Ovary (tissue), 9 donors: ENCODE measurements around the gene TPST2. TPM values are rescaled to one million over a fixed set of nuclear protein-coding genes. Genes with fewer than 3 reads are reported as not detected.

Experiments used
- DNase-seq, 5 donors: peaks; one replicate each; pipeline ENCODE4 v3.0.0-alpha.2; 2019 to 2020
- H3K27ac ChIP-seq, 2 donors: fragments of 200-600 bp; one replicate each; pipeline versions ENCODE4 v1.5.1 to v1.8.0; 2019 to 2022
- H3K27me3 ChIP-seq: fragments of 200-600 bp; one replicate; pipeline ENCODE4 v1.8.0; 2022
- H3K36me3 ChIP-seq: fragments of 200-600 bp; sonication (generic); one replicate; pipeline ENCODE4 v1.5.1; 2019
- H3K4me1 ChIP-seq: one replicate; pipeline ENCODE4 v1.8.1; 2013; ENCODE audit warnings: mild to moderate bottlenecking, moderate library complexity; ENCODE audit not compliant: insufficient read depth
- H3K4me3 ChIP-seq: fragments of 200-600 bp; sonication (generic); one replicate; pipeline ENCODE4 v1.5.1; 2017
- H3K9me3 ChIP-seq, 2 donors: fragments of 200-600 bp in 1 of 2; sonication (generic) in 1 of 2; one replicate each; pipeline versions ENCODE4 v1.5.1 to v1.8.1; 2013 to 2019; ENCODE audit warnings: mild to moderate bottlenecking in 1 of 2, moderate library complexity in 1 of 2
- CTCF ChIP-seq, 3 donors: fragments of 450-650 bp in 2 of 3; fragments of 200-600 bp in 1 of 3; IDR thresholded peaks; one replicate each; pipeline versions ENCODE4 v1.5.1 to v1.8.0; 2016 to 2022; ENCODE audit warnings: antibody characterized with exemption in 3 of 3, mild to moderate bottlenecking in 1 of 3
- EP300 ChIP-seq: sonication (generic); formaldehyde crosslinking; IDR thresholded peaks from one replicate; pipeline ENCODE4 v1.6.1; 2017; ENCODE audit warnings: antibody characterized with exemption
- POLR2A ChIP-seq: fragments of 450-650 bp; IDR thresholded peaks from one replicate; pipeline ENCODE4 v1.6.1; 2017; ENCODE audit warnings: antibody characterized with exemption, mild to moderate bottlenecking, moderate library complexity
- WGBS, 3 donors: extraction: QIAGEN DNeasy Blood & Tissue Kit in 1 of 3; methylation state at CpG; one replicate each; pipeline versions ENCODE4 v1.1.5 to v1.1.7; 2013 to 2017; 5-methylcytosine and 5-hydroxymethylcytosine counted together
- intact Hi-C, 4 donors: fragments of 100-400 bp; cut with DNase I; formaldehyde crosslinking; loops; one replicate each; pipeline versions ENCODE4 v1.11.0 to v1.15.1; 2022 to 2023
- polyA plus RNA-seq, 2 donors: library from polyadenylated mRNA; stranded (reverse); fragments of 200-250 nt in 1 of 2; fragments of 350-450 nt in 1 of 2; fragmentation: Illumina TruSeq in 1 of 2; extraction: RNeasy Lipid Tissue Mini Kit (QIAGEN cat#74804) in 1 of 2; gene quantifications; one replicate each; pipeline ENCODE4 v1.2.3, GENCODE V29; 2013 to 2014
- total RNA-seq, 7 donors: library from RNA; depleted of rRNA in 2 of 7; stranded (reverse); fragments of >200 nt in 2 of 7; fragmentation: NEBNext Ultra II Directional in 3 of 7; extraction: Animal tissue kit (Norgen Biotek cat#: 25700) in 3 of 7; gene quantifications; one replicate each; pipeline versions ENCODE4 v1.1.0 to v1.2.4, GENCODE V29; 2016 to 2023
- donor health status: DM: no; HTN: no; CAD: no; lungs with moderate emphysema.
- donor health status: DM: no; HTN: no; CAD: no.
- donor health status: Bipolar disorder and iron deficiency.
- donor health status: DM: yes; HTN: yes; CAD: no.
- donor health status: DM: no; HTN: no; CAD: no.
- donor health status: DM: yes; HTN: yes; CAD: no.

Gene TPST2
- total and polyA plus RNA-seq, 9 donors: 10.5 to 28.5 (median 15.0) TPM

- intact Hi-C loops: no loop called here
- H3K36me3 ChIP-seq: no peaks in the 10 kb centered on the region
- H3K4me1 ChIP-seq: no peaks in the 10 kb centered on the region
- WGBS, 3 donors: 86 to 89% (median 87%) methylated on average over 7 of the region's 7 CpGs
- no peak for DNase-seq
- no peaks in the 10 kb centered on the region for H3K27me3 ChIP-seq
- no peaks in the 10 kb centered on the region for H3K9me3 ChIP-seq
- TF ChIP-seq CTCF (IDR thresholded peaks at IDR 0.05): no peak
- TF ChIP-seq EP300: no peak
- no peak for TF ChIP-seq POLR2A
- H3K27ac ChIP-seq: no peak overlapping the region
- no peak overlapping the region for H3K4me3 ChIP-seq
Observed at GRCh38 chr22:26525946-26526564, 63.9 kb downstream of the TPST2 start.

GRCh38 chr22:26524870-26525269 is 65.1 kb downstream of the TPST2 start:
- no peaks in the 10 kb centered on the region for H3K9me3 ChIP-seq
- H3K27me3 ChIP-seq: no peaks in the 10 kb centered on the region
- H3K27ac ChIP-seq: no peak overlapping the region
- DNase-seq: no peak
- TF ChIP-seq CTCF (IDR thresholded peaks at IDR 0.05) (no peak), POLR2A (no peak), EP300 (no peak)
- H3K4me1 ChIP-seq: no peaks in the 10 kb centered on the region
- no peaks in the 10 kb centered on the region for H3K36me3 ChIP-seq
- intact Hi-C loops: no loop called here
- no peak overlapping the region for H3K4me3 ChIP-seq
- WGBS, 3 donors: 64 to 73% (median 68%) methylated on average over 4 of the region's 4 CpGs

GRCh38 chr22:26522592-26522991 is 67.3 kb downstream of the TPST2 start:
- no peak for DNase-seq
- 86 to 91% (median 89%) methylated on average over 4 of the region's 4 CpGs for WGBS, 3 donors
- Histone ChIP-seq H3K4me1 (no peaks in the 10 kb centered on the region), H3K4me3 (no peak overlapping the region), H3K27ac (no peak overlapping the region), H3K9me3 (no peaks in the 10 kb centered on the region), H3K36me3 (no peaks in the 10 kb centered on the region), H3K27me3 (no peaks in the 10 kb centered on the region)
- intact Hi-C loops: no loop called here
- TF ChIP-seq EP300: no peak
- TF ChIP-seq CTCF (IDR thresholded peaks at IDR 0.05): no peak
- TF ChIP-seq POLR2A: no peak

GRCh38 chr22:26522012-26522411 is 67.9 kb downstream of the TPST2 start:
- no peak for TF ChIP-seq CTCF (IDR thresholded peaks at IDR 0.05)
- Histone ChIP-seq H3K27ac (no peak overlapping the region), H3K4me1 (no peaks in the 10 kb centered on the region), H3K27me3 (no peaks in the 10 kb centered on the region), H3K36me3 (no peaks in the 10 kb centered on the region), H3K9me3 (no peaks in the 10 kb centered on the region), H3K4me3 (no peak overlapping the region)
- intact Hi-C loops: no loop called here
- WGBS, 3 donors: 93 to 98% (median 97%) methylated on average over 2 of the region's 2 CpGs
- DNase-seq: no peak
